GM21367 (cell line): ENCODE data around the gene TMOD3.

ENCODE experiments used
- ATAC-seq: cut with Tn5 transposase; IDR thresholded peaks from one replicate; pipeline ENCODE4 v1.9.1; 2021; ENCODE audit not compliant: unreplicated experiment

The TMOD3 gene

DNA sequence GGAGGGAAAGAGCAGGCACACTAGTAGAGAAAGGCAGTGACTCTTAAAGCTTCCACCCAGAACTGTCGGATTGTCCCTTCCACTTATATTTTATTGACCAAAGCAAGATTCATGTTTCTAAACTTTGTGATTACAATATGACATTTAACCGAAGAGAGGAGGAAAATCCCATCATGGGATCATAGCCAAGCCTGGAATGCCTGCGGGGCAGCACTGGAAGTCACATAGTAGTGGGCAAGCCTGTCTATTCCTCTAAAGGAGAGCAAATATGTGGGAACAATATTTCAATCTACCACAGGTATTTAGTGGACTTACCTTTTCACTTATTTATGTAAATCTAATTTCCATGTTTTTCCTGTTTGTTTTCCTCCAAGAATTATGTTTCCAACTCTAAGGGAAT is 3.8 kb upstream of the TMOD3 start:
- no peak for ATAC-seq

DNA sequence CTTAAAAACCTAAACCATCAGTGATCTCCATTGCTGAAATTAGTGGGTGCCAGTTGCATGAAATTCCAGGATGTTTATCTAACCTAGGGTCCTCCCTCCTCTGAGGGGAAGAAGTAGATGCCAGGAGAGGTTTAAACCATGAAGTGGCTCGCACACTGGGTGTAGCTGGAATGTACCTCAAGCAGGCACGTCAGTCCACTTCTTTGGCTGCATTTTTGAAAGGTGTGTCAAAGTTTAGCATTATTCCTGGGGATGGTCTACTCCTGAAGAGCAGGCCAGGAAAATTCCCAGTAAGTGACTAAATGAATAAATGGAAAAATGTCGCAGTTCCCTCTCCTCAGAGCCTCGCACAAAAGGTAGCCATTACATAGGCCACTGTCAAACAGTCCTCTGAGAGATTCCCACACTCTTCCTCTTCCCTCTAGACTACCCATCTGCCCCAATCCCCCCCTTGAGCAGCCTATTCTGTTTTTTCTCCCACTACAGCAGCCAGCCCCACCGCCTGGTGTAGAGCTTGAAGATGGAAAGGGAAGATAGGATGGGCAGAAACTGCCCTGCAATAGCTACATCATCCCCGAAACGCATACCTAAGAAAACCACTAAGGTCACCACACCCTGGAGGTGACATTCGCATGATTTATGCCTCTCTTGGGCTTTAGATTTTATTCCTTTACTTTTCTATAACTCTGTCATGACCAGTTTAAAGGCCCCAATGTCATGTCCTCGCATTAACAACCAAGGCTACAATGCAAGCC is 655 bp upstream of the TMOD3 start:
- ATAC-seq: no peak

DNA sequence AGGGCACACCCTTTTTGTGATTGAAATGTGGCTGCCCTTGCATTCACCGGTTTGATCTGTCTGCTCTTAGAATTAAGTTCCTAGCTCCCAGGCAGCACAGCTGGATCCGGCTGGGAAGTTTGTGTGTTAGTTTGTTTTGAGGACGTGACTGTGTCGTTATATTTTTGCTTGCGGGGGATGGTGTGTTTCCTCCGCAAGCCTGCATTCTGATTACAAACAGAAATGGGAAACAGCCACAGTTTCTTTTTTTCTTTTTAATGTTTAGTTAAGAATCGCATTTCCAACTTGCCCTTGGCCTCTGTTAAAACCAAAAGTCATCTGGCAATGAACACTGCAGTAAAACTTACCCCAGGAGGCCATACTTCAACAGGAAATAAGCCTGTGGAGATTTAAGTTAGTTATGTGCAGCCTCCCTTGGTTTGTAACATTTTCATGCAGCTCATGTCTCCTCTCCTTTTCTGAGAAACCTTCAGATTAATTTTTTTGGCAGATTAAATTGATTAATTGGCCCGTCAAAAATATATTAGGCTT is 888 bp downstream of the TMOD3 start:
- ATAC-seq: peak; percentile 15

DNA sequence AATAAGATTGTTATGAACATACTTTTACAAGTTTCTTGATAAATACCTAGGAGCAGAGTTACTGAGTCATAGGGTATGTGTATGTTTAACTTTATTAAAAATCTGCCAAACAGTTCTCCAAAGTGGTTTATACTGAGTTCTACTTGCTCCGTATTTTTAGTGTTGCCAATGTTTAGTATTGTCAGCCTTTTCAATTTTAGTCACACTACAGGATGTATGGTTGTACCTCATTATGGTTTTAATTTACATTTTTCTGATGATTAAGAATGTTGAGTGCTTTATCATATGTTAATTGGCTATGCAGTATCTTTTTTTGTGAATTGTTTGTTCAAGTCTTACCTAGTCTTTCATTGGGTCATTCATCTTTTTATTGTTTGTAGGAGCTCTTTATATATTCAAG is 4.3 kb downstream of the TMOD3 start:
- no peak for ATAC-seq

DNA sequence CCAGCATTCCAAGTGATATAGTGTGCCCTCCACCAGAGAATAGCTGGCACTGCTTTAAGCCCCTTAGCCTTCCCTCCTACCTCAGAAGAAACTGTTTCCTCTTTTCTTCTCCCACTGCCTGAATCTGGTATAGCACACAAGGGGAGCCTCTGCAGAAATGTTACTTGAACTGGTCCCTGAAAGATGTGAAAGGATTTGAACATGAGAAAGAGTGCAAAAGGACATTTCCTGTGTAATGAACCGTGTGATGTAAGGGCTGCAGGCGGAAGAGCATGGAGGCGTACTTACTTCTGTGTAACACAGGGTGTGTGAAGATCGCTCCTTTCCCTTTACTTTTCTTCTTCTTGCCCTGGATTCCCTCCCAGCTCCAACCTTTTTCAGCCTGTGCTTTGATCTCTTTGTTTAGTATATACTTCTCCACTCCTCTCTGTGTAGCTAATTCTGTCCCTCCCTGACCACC is 8.4 kb downstream of the TMOD3 start:
- ATAC-seq: no peak

DNA sequence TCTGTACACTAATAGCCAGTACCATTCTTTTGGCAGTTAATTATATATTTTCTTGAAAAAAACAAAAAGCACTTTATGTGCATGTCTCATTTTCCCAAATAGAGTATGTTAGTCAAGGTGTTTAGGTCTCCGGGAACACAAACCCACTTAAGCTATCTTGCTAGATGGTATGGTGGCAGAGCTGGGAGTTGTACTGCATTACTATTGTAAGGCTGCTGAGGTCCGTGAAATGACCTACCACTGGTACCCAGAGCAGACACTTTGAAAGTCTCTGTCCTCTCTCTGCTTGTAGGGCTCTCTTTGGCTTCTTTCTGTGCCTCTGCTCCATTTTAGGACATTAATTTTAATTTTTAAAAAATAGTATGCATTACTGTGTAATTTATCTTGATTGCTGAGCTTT is 8.8 kb downstream of the TMOD3 start:
- ATAC-seq: no peak

DNA sequence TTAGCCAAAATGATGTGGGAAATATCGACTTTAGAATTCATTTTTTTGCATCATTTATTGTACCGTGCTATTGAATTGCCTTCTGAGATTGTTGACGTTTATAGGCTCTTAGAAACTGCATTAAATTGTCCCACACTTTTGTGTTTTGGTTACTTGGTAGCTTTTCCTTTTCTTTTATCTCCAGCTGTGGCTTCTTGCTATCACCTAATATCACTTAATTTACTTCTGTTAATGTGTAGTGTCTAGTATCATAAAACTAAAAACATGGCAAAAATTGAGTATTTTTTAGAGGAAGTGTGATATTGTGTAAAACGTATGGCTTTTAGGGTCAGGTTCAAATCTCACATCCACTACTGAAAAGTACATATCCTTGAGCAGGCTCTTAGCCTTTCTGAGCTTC is 11.2 kb downstream of the TMOD3 start:
- no peak for ATAC-seq

DNA sequence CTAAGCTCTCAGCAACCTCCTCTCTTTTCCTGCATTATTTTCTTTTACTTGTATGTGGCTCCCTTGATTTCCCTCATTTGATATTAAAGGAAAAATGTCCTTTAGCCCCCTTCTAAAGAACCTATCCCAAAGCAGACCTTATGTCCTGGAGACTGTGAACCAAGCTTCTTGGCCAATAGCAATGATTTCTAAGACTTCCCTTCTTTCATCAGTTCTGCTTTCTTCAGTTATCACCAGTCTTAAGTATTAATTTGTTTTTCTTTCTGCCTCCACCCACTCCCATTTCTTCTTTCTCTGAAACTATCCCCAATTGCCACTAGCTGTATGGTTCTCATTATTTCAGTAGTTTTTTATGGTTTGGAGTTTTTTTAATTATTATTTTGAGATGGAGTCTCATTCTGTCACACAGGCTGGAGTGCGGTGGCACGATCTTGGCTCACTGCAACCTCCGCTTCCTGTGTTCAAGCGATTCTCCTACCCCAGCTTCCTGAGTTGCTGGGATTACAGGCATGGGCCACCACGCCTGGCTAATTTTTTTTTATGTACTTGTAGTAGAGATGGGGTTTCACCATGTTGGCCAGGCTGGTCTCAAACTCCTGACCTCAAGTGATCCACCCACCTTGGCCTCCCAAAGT is 12.1 kb downstream of the TMOD3 start:
- ATAC-seq: no peak

DNA sequence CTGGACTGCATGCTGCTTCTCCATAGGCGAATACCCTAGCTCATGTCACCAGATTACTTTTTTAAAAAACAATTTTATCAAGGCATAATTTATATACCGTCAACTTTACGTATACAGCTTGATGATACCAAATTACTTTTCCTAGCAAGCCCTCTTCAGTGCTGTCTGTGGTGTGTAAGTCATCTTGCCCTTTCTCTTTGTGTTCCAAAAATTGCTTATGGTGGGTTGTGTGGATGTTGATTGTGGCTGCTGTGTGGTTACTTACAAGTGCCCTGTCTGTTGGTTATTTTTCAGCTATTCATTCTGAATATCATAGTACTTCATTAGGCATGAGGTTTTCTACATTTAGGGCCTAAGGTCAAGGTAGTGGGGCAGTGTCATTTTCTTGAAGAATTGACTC is 12.8 kb downstream of the TMOD3 start:
- ATAC-seq: no peak

DNA sequence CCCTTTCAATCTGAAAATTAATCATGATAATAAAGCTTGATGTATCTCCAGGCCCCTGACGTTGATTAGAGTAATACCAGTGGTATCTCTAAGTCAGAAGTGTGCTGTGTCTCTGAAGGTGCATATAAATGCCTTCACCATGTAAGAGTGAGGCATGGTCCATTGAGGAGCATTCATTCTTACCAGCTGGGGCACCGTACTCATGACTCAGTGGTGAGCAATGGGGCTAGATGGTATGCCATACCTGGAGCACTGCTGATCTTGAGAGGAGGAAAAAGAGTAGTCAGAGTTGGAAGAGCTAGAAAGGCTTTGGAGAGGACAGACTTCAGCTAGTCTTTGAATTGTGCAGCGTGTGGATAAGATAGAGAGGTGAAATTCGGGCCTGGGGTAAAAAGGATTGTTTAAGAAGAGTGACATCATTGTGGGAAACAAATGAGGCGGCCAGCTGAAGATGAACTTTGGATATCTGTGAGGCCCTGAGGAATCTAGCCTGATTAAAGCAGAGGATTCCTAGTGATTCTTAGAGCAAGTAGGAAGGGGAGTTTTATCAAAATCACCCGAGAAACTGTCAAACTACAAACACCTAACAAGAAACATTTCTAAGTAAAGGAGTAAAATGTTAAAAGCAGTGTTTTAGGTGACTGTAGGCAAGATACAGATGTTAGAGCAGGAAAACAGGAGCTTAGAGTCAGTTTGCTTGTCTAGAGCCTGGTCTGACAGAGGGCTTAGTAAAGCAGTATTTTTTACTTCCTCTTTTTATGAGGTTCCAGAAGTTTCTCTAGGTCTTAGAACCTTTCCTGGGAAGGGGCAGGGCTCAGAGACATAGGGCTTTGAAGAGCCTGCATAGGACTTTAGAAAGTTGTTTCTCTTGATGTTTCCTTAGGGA is 13.6 kb downstream of the TMOD3 start:
- ATAC-seq: peak; percentile 50

DNA sequence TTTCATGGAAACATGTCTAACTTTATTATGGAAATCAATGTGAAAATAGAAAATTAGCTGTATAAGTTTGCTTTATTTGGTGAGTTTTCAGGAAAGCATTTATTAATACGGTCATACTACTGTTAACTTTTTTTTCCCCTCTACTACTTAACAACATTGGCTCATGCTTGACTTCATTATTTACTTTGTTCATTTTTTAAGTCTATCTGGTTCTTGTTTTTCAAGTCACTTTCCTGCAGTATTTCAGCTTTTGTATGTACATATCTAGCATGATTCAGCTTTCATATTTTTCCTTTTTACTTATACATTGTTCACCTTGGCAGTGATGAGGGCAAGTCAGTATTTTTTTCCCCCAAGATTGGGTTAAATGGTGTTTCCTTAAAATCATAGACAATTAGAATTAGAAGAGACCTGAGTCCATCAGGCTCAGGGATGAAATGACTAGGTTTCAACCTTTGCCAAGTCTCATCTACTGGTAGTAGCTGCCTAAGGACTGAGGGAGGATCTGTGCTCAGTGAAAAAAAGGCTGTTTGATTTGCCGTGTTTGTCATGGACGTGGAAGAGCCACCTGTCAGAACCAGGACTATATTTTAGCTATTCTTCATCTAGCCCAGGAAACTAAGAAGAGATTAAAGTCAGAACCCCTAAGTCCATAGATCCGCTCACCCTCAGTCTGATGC is 15.4 kb downstream of the TMOD3 start:
- ATAC-seq: no peak

DNA sequence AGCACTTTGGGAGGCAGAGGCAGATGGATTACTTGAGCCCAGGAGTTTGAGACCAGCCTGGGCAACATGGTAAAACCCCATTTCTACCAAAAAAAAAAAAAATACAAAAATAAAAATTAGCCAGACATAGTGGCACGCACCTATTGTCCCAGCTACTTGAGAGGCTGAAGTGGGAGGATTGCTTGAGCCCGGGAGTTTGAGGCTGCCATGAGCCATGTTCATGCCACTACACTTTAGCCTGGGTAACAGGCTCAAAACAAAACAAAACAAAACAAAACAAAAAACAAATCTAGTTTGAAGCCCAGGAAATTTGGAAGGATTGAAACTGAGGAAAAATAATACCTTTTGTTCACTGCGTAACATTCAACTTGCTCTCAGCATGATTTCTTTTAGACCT is 16.6 kb downstream of the TMOD3 start:
- no peak for ATAC-seq

DNA sequence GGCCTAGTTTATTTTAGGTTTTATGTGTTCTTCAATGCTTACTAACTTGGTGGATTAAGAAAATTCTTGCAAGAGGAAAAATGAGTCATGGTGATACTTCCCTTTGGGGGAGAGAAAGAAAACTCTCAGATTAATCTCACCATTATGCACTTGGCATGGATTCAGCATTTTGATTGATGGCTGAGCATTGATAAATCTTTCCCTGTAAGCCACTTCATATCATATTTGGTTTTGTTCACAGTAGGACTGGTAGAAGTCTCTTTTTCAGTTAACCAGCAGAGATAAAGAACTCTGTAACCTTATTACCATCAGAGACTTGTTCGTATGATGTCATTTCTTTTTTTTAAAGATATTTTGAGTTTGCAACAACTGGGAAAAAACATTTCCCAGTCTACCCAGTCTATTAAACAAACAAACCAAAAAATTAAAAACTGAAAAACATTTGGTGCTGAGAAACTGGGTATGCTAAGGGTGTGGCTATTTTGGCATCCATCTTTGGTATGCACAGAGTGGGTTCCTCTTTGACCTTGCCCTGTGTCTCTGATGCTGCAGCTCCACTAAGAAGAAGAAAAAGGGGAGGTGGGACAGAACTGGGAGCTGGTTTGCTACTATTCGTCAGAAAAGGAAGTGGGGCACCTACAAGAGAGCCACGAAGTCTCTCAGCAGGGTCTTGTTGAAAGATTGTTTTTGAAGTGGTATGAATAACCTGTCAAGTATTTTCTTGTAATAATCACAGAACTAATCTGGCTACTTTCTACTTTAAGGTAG is 17.2 kb downstream of the TMOD3 start:
- no peak for ATAC-seq

DNA sequence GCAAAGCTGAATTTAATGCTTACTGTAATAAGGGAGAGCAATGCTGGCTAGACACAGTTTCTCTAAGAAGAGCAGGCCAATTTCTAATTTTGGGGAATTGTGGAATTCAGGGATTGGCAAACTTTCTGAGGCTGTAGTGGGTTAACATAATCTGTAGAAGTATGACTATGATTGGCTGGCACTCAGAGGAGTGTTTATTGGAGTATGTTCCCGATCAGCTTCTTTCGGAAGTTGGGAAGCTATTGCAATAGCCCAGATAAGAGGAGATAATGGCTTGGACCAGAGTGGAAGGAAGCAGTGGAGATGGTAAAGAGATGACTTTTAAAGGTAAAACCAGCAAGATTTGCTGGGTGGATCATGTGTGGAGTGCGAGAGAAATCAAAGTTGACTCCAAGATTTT is 19.4 kb downstream of the TMOD3 start:
- ATAC-seq: no peak

DNA sequence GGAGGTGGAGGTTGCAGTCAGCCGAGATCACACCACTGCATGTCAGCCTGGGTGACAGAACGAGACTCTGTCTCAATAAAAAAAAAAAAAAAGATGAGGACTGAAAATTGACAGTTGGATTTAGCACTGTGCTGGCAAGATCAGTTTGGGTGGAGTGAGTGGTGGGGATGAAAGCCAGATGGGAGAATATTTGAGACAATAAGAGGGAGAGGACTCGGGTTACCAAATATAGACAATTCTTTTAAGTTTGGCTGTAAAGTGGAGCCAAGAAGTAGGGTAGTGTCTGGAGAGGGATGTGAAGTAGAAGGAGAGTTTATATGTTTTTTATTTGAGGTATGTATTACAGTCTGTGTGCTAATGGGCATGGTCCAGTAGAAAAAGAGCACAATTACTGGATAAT is 20.4 kb downstream of the TMOD3 start:
- ATAC-seq: no peak

DNA sequence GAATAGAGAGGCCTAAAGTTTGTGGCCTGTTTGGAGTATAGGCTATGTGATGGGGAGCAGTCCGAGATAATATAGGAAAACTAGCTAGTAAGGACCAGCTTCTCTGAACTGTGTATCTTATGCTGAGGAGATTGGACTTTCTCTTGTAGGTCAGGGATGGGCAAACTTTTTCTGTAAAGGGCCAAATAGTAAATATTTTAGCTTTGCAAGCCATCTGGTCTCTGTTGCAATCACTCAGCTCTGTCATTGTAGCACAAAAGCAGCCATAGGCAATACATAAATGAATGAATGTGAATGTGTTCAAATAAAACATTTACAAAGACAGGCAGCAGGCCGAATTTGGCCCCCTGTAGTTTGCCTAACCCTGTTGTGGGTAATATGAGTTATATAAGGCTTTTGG is 24.5 kb downstream of the TMOD3 start:
- no peak for ATAC-seq

DNA sequence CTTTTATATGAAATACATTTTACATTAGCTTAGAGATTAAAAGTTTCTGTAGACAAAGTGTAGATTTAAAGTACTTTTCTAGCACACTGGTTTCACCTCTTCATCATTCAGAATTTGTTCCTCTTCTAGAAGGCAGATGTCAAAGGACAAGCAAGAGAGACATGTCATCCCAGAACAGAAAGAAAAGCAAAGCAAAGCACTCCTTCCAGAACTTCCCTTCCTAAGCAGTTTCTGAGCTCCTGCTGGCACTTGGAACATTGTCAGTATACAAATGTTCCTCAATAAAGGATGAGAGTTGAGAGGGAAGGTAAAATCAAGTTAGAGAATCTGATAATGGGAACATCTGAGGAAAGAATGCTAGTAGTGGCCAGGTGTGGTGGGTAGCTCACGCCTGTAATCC is 26.2 kb downstream of the TMOD3 start:
- ATAC-seq: no peak

DNA sequence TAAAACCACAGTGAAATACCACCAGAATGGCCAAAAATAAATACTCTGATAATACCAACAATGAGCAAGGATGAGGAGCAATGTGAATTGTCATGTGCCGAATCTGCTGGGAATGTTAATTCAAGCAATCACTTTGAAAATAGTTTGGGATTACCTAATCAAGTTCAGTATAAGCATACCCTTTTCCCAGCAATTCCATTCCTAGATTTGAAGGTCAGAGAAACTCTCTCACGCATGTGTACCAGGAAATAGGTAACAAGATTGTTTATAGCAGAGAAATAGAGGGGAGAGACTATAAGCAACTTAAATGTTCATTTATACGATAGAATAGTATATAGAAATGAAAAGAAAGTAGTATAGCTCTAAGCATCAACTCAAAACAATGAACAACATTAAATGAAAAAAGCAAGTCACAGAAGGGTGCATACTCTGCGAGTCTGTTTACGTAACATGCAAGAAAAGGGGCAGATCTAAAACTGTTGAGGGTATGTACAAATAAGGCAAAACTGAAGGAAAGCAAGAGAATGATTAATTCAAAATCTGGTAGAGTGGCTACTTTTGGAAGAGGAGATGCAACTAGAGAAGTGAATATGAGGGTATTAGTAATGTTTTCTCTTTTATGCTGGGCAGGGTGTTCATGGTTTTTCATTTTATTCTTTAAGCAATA is 27.4 kb downstream of the TMOD3 start:
- ATAC-seq: no peak

DNA sequence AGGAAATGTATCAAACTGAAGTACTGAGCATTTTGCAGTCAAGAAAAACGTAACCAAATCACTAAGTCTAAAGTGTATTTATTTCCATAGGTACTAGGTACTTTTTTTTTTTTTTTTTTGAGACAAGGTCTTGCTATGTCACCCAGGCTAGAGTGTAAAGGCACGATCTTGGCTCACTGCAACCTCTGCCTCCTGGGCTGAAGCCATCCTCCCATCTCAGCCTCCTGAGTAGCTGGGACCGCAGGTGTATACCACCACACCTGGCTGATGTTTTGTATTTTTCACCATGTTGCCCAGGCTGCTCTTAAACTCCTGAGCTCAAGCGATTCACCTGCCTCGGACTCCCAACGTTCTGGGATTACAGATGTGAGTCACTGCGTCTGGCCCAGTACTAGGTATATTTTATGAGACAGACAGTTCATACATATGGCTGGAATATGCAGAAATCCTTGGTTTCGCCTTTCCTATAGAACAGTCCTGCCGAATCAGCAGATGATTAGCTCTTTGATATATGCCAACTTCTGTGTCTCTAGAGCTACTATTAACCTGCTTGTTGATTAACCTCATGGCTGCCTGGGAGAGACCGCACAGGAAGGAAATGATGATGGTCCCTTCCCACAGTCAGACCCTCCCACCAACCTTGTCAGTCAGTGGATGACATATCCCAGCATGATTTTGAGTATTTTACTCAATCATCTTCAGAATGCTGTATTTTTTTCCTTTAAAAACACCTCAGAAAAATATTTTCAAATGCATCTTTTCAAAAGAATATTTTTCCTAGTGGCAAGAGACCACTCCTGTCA is 32.3 kb downstream of the TMOD3 start:
- no peak for ATAC-seq
